Vagina (tissue), 2 donors: ENCODE measurements around the gene KLC1. TPM values are rescaled to one million over a fixed set of nuclear protein-coding genes. Genes with fewer than 3 reads are reported as not detected.

Experiments used
- DNase-seq, 2 donors: peaks; one replicate each; pipeline ENCODE4 v3.0.0-alpha.2; 2017; ENCODE audit errors: extremely low spot score in 2 of 2
- H3K27ac ChIP-seq: fragments of 200-600 bp; sonication (generic); one replicate; pipeline ENCODE4 v1.5.1; 2019
- H3K27me3 ChIP-seq: fragments of 200-600 bp; sonication (generic); one replicate; pipeline ENCODE4 v1.5.1; 2019
- H3K36me3 ChIP-seq, 2 donors: fragments of 200-600 bp; sonication (generic); one replicate each; pipeline ENCODE4 v1.5.1; 2017 to 2019
- H3K4me1 ChIP-seq: fragments of 200-600 bp; sonication (generic); one replicate; pipeline ENCODE4 v1.5.1; 2019
- H3K4me3 ChIP-seq, 2 donors: fragments of 200-600 bp; sonication (generic); 1 replicate in 1 of 2; 2 replicates in 1 of 2; pipeline ENCODE4 v1.5.1; 2016 to 2019
- H3K9me3 ChIP-seq: fragments of 200-600 bp; sonication (generic); one replicate; pipeline ENCODE4 v1.5.1; 2019
- POLR2A ChIP-seq, 2 donors: fragments of 450-650 bp; IDR thresholded peaks; one replicate each; pipeline ENCODE4 v1.6.1; 2017; ENCODE audit warnings: antibody characterized with exemption in 2 of 2, mild to moderate bottlenecking in 2 of 2, moderate library complexity in 2 of 2
- POLR2AphosphoS5 ChIP-seq, 2 donors: sonication (generic); formaldehyde crosslinking; IDR thresholded peaks; one replicate each; pipeline ENCODE4 v1.9.0; 2017; ENCODE audit warnings: antibody characterized with exemption in 2 of 2, mild to moderate bottlenecking in 2 of 2, low read depth in 1 of 2; ENCODE audit not compliant: insufficient read depth in 1 of 2
- intact Hi-C: fragments of 100-400 bp; cut with DNase I; formaldehyde crosslinking; loops from one replicate; pipeline ENCODE4 v1.15.1; 2023
- total RNA-seq: library from RNA; depleted of rRNA; stranded (reverse); fragments of >200 nt; gene quantifications from one replicate; pipeline ENCODE4 v1.2.3, GENCODE V29; 2016
- TF ChIP-seq, protein P1 (sequence below), 3 experiments: fragments of 450-650 bp in 2 of 3; fragments of 200-600 bp in 1 of 3; sonication (generic) in 1 of 3; IDR thresholded peaks; one replicate each; pipeline ENCODE4 v1.5.1; 2017 to 2019; ENCODE audit warnings: antibody characterized with exemption in 3 of 3, mild to moderate bottlenecking in 2 of 3, moderate library complexity in 2 of 3

Gene KLC1
- total RNA-seq, 1 donor from 2014 or later, result 322 TPM

DNA sequence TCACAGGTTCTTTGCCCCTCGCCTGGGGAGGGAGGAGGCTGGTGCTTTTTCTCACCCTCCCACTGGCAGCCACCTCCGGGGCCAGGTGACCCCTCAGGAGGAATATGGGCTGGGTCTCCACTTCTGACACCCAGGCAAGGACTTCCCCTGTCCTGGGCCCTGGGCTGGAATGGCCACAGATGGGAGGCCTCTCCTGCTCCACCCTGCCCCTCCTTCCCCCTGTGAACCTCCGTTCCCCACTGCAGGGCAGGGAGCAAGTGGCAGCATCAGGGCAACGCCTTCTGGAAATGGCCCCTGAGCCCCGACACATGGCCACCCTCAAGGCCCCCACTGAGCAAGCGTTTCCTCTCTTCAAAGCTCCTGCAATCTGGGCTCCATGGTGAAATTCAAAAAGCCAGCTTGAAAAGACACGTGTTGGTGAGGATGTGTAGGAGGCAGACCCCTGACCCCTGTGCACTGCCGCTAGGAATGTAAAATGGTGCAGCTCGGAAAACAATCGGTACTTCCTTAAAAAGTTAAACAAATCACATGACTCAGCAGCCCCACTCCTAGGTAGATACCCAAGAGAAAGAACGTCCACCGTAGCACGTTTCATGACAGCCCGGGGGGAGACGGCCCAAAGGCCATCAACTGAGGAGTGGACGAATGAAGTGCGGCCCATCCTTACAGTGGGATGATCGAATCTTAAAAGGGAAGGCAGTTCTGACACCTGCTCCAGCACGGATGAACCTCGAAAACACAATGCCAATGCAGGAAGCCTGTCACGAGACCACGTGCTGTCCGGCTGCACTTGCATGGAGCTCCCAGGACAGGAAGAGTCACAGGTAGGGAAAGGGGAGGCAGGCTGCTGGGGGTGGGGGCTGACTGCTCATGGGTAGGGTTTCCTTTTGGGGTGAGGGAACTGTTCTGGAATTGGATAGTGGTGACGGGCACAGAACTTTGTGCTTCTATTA, 74.7 kb downstream of the KLC1 start:
- no peak for TF ChIP-seq POLR2A (IDR thresholded peaks at IDR 0.05)
- peak in 1 of 2 donors; percentile 3 for TF ChIP-seq POLR2AphosphoS5 (IDR thresholded peaks at IDR 0.05; ENCODE audit: insufficient read depth in 1 of 2, low read depth in 1 of 2)
- TF ChIP-seq, protein P1, sequence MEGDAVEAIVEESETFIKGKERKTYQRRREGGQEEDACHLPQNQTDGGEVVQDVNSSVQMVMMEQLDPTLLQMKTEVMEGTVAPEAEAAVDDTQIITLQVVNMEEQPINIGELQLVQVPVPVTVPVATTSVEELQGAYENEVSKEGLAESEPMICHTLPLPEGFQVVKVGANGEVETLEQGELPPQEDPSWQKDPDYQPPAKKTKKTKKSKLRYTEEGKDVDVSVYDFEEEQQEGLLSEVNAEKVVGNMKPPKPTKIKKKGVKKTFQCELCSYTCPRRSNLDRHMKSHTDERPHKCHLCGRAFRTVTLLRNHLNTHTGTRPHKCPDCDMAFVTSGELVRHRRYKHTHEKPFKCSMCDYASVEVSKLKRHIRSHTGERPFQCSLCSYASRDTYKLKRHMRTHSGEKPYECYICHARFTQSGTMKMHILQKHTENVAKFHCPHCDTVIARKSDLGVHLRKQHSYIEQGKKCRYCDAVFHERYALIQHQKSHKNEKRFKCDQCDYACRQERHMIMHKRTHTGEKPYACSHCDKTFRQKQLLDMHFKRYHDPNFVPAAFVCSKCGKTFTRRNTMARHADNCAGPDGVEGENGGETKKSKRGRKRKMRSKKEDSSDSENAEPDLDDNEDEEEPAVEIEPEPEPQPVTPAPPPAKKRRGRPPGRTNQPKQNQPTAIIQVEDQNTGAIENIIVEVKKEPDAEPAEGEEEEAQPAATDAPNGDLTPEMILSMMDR (IDR thresholded peaks at IDR 0.05), result no peak
- Histone ChIP-seq H3K36me3 (peaks cover 0 to 51% of the 10 kb centered on the region in 2 donors), H3K27me3 (no peaks in the 10 kb centered on the region), H3K27ac (no peak overlapping the region), H3K4me3 (no peak overlapping the region), H3K4me1 (peaks cover 28% of the 10 kb centered on the region), H3K9me3 (no peaks in the 10 kb centered on the region)
- DNase-seq, result no peak
- intact Hi-C loops, result no loop called here

DNA sequence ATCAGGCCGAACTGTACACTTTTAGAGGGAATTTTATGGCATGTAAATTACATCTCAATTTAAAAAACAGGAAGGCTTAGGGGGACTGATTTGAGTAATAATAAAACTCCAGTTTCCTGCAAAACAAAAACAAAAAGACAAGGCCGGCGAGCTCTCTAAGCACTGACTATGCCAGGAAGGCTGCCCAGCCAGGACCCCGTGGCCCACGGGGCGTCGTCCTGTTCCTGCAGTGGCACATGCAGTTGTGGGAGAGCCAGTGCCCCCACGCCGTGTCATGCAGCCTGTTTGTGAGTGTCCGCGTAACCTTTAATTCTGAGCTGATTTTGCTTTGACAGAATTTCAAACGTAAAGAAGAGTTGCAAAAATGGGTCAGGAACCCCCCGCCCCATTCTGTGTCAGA, 75.7 kb downstream of the KLC1 start:
- Histone ChIP-seq H3K36me3 (peaks cover 0 to 42% of the 10 kb centered on the region in 2 donors), H3K27me3 (no peaks in the 10 kb centered on the region), H3K27ac (no peak overlapping the region), H3K9me3 (no peaks in the 10 kb centered on the region), H3K4me1 (peaks cover 28% of the 10 kb centered on the region), H3K4me3 (no peak overlapping the region)
- TF ChIP-seq POLR2AphosphoS5 (IDR thresholded peaks at IDR 0.05; ENCODE audit: insufficient read depth in 1 of 2, low read depth in 1 of 2) (no peak), POLR2A (IDR thresholded peaks at IDR 0.05) (no peak)
- TF ChIP-seq, protein P1 (IDR thresholded peaks at IDR 0.05), result no peak
- intact Hi-C loops, result no loop called here
- DNase-seq, result no peak

DNA sequence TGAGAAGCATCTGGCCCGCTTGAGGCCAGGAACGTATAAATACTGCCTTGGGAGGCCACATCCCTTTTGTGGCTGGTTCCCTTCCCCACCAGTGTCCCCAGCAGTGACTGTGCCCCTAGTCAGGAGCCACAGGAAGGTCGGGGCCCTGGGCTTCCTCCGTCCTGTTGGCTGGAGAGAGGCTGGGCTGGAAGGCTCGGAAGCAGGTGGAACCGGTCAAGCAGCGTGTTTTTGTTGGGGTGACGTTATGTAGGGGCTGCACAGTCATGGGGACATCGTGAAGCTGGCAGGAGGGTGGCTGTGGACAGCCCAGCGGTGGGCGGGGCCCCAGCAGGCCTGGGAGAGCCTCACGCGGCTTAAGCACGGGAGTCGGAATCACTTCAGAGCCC, 76.1 kb downstream of the KLC1 start:
- peak overlapping the region; percentile 7 for H3K27ac ChIP-seq
- H3K9me3 ChIP-seq, result no peaks in the 10 kb centered on the region
- no peak overlapping the region for H3K4me3 ChIP-seq
- H3K36me3 ChIP-seq, result peaks cover 0 to 38% of the 10 kb centered on the region in 2 donors
- intact Hi-C loops, result no loop called here
- no peak for DNase-seq
- H3K4me1 ChIP-seq, result peaks cover 32% of the 10 kb centered on the region
- no peaks in the 10 kb centered on the region for H3K27me3 ChIP-seq
- TF ChIP-seq POLR2AphosphoS5 (IDR thresholded peaks at IDR 0.05; ENCODE audit: insufficient read depth in 1 of 2, low read depth in 1 of 2) (peak; percentile 14 to 54), POLR2A (IDR thresholded peaks at IDR 0.05) (no peak)

GRCh38 chr14:103705504-103706284, 76.7 kb downstream of the KLC1 start:
- intact Hi-C loops, result no loop called here
- no peaks in the 10 kb centered on the region for H3K27me3 ChIP-seq
- H3K36me3 ChIP-seq, result peaks cover 0 to 32% of the 10 kb centered on the region in 2 donors
- DNase-seq, result no peak
- H3K4me3 ChIP-seq, result no peak overlapping the region
- H3K27ac ChIP-seq, result peak overlapping the region; percentile 7
- peaks cover 35% of the 10 kb centered on the region for H3K4me1 ChIP-seq
- no peaks in the 10 kb centered on the region for H3K9me3 ChIP-seq
- TF ChIP-seq POLR2AphosphoS5 (IDR thresholded peaks at IDR 0.05; ENCODE audit: insufficient read depth in 1 of 2, low read depth in 1 of 2) (no peak), POLR2A (IDR thresholded peaks at IDR 0.05) (no peak)
- TF ChIP-seq, protein P1 (IDR thresholded peaks at IDR 0.05), result no peak

- Histone ChIP-seq H3K4me1 (peaks cover 44% of the 10 kb centered on the region), H3K4me3 (no peak overlapping the region), H3K9me3 (no peaks in the 10 kb centered on the region), H3K27me3 (no peaks in the 10 kb centered on the region), H3K36me3 (peaks cover 0 to 23% of the 10 kb centered on the region in 2 donors), H3K27ac (no peak overlapping the region)
- intact Hi-C loops, result no loop called here
- no peak for DNase-seq
- TF ChIP-seq, protein P1 (IDR thresholded peaks at IDR 0.05), result no peak
- no peak for TF ChIP-seq POLR2A (IDR thresholded peaks at IDR 0.05)
Observed at GRCh38 chr14:103706551-103707328, 77.7 kb downstream of the KLC1 start.
